Measurements from ENCODE around the gene LMOD3.

The LMOD3 gene

GRCh38 chr3:69144631-69145245, 22.3 kb upstream of the LMOD3 start:
- no peak overlapping the region for H3K27ac ChIP-seq (ENCODE audit: low read length)
- H3K9me3 ChIP-seq (ENCODE audit: control insufficient read depth in 1 of 2, low read length in 2 of 2): no peaks in the 10 kb centered on the region
- no peaks in the 10 kb centered on the region for H3K4me1 ChIP-seq (ENCODE audit: control insufficient read depth in 1 of 2, insufficient read depth in 2 of 2, low read length in 2 of 2)

GRCh38 chr3:69143612-69144011, 21.2 kb upstream of the LMOD3 start:
- H3K4me1 ChIP-seq (ENCODE audit: control insufficient read depth in 1 of 2, insufficient read depth in 2 of 2, low read length in 2 of 2): no peaks in the 10 kb centered on the region
- H3K4me3 ChIP-seq (ENCODE audit: low read depth in 1 of 2, low read length in 2 of 2): no peak overlapping the region
- H3K27me3 ChIP-seq (ENCODE audit: low read depth, low read length): no peaks in the 10 kb centered on the region
- no peaks in the 10 kb centered on the region for H3K9me3 ChIP-seq (ENCODE audit: control insufficient read depth in 1 of 2, low read length in 2 of 2)
- no peak overlapping the region for H3K27ac ChIP-seq (ENCODE audit: low read length)
- no peaks in the 10 kb centered on the region for H3K36me3 ChIP-seq (ENCODE audit: control insufficient read depth in 1 of 2, insufficient read depth in 2 of 2, low read length in 2 of 2)

More at GRCh38 chr3:69144631-69145245, 22.3 kb upstream of the LMOD3 start:
- no peaks in the 10 kb centered on the region for H3K36me3 ChIP-seq (ENCODE audit: control insufficient read depth in 1 of 2, insufficient read depth in 2 of 2, low read length in 2 of 2)
- no peaks in the 10 kb centered on the region for H3K27me3 ChIP-seq (ENCODE audit: low read depth, low read length)
- no peak overlapping the region for H3K4me3 ChIP-seq (ENCODE audit: low read depth in 1 of 2, low read length in 2 of 2)

- no peak overlapping the region for H3K27ac ChIP-seq (ENCODE audit: low read length)
- H3K9me3 ChIP-seq (ENCODE audit: control insufficient read depth in 1 of 2, low read length in 2 of 2): no peaks in the 10 kb centered on the region
- no peak overlapping the region for H3K4me3 ChIP-seq (ENCODE audit: low read depth in 1 of 2, low read length in 2 of 2)
- H3K27me3 ChIP-seq (ENCODE audit: low read depth, low read length): no peaks in the 10 kb centered on the region
- no peaks in the 10 kb centered on the region for H3K36me3 ChIP-seq (ENCODE audit: control insufficient read depth in 1 of 2, insufficient read depth in 2 of 2, low read length in 2 of 2)
- H3K4me1 ChIP-seq (ENCODE audit: control insufficient read depth in 1 of 2, insufficient read depth in 2 of 2, low read length in 2 of 2): no peaks in the 10 kb centered on the region
Observed at GRCh38 chr3:69142797-69143454, 20.5 kb upstream of the LMOD3 start.

- no peaks in the 10 kb centered on the region for H3K9me3 ChIP-seq (ENCODE audit: control insufficient read depth in 1 of 2, low read length in 2 of 2)
Observed at GRCh38 chr3:69142090-69142489, 19.7 kb upstream of the LMOD3 start.

GRCh38 chr3:69141313-69141712, 18.9 kb upstream of the LMOD3 start:
- no peaks in the 10 kb centered on the region for H3K9me3 ChIP-seq (ENCODE audit: control insufficient read depth in 1 of 2, low read length in 2 of 2)
- no peak overlapping the region for H3K4me3 ChIP-seq (ENCODE audit: low read depth in 1 of 2, low read length in 2 of 2)
- no peaks in the 10 kb centered on the region for H3K4me1 ChIP-seq (ENCODE audit: control insufficient read depth in 1 of 2, insufficient read depth in 2 of 2, low read length in 2 of 2)
- H3K36me3 ChIP-seq (ENCODE audit: control insufficient read depth in 1 of 2, insufficient read depth in 2 of 2, low read length in 2 of 2): no peaks in the 10 kb centered on the region
- no peaks in the 10 kb centered on the region for H3K27me3 ChIP-seq (ENCODE audit: low read depth, low read length)
- H3K27ac ChIP-seq (ENCODE audit: low read length): no peak overlapping the region

More at GRCh38 chr3:69142090-69142489, 19.7 kb upstream of the LMOD3 start:
- Histone ChIP-seq H3K27me3 (ENCODE audit: low read depth, low read length) (no peaks in the 10 kb centered on the region), H3K4me1 (ENCODE audit: control insufficient read depth in 1 of 2, insufficient read depth in 2 of 2, low read length in 2 of 2) (no peaks in the 10 kb centered on the region), H3K27ac (ENCODE audit: low read length) (no peak overlapping the region), H3K4me3 (ENCODE audit: low read depth in 1 of 2, low read length in 2 of 2) (no peak overlapping the region), H3K36me3 (ENCODE audit: control insufficient read depth in 1 of 2, insufficient read depth in 2 of 2, low read length in 2 of 2) (no peaks in the 10 kb centered on the region)

- Histone ChIP-seq H3K4me3 (ENCODE audit: low read depth in 1 of 2, low read length in 2 of 2) (no peak overlapping the region), H3K36me3 (ENCODE audit: control insufficient read depth in 1 of 2, insufficient read depth in 2 of 2, low read length in 2 of 2) (no peaks in the 10 kb centered on the region), H3K4me1 (ENCODE audit: control insufficient read depth in 1 of 2, insufficient read depth in 2 of 2, low read length in 2 of 2) (no peaks in the 10 kb centered on the region), H3K27ac (ENCODE audit: low read length) (no peak overlapping the region), H3K9me3 (ENCODE audit: control insufficient read depth in 1 of 2, low read length in 2 of 2) (no peaks in the 10 kb centered on the region), H3K27me3 (ENCODE audit: low read depth, low read length) (no peaks in the 10 kb centered on the region)
Observed at GRCh38 chr3:69137412-69137811, 15.0 kb upstream of the LMOD3 start.

GRCh38 chr3:69137005-69137404, 14.6 kb upstream of the LMOD3 start:
- Histone ChIP-seq H3K4me3 (ENCODE audit: low read depth in 1 of 2, low read length in 2 of 2) (no peak overlapping the region), H3K36me3 (ENCODE audit: control insufficient read depth in 1 of 2, insufficient read depth in 2 of 2, low read length in 2 of 2) (no peaks in the 10 kb centered on the region), H3K27me3 (ENCODE audit: low read depth, low read length) (no peaks in the 10 kb centered on the region), H3K4me1 (ENCODE audit: control insufficient read depth in 1 of 2, insufficient read depth in 2 of 2, low read length in 2 of 2) (no peaks in the 10 kb centered on the region), H3K27ac (ENCODE audit: low read length) (no peak overlapping the region), H3K9me3 (ENCODE audit: control insufficient read depth in 1 of 2, low read length in 2 of 2) (no peaks in the 10 kb centered on the region)

GRCh38 chr3:69130689-69131088, 8.3 kb upstream of the LMOD3 start:
- H3K4me1 ChIP-seq (ENCODE audit: control insufficient read depth in 1 of 2, insufficient read depth in 2 of 2, low read length in 2 of 2): no peaks in the 10 kb centered on the region

GRCh38 chr3:69129531-69129930, 7.1 kb upstream of the LMOD3 start:
- H3K9me3 ChIP-seq (ENCODE audit: control insufficient read depth in 1 of 2, low read length in 2 of 2): no peaks in the 10 kb centered on the region
- H3K4me1 ChIP-seq (ENCODE audit: control insufficient read depth in 1 of 2, insufficient read depth in 2 of 2, low read length in 2 of 2): no peaks in the 10 kb centered on the region
- no peak overlapping the region for H3K27ac ChIP-seq (ENCODE audit: low read length)
- H3K4me3 ChIP-seq (ENCODE audit: low read depth in 1 of 2, low read length in 2 of 2): no peak overlapping the region
- no peaks in the 10 kb centered on the region for H3K36me3 ChIP-seq (ENCODE audit: control insufficient read depth in 1 of 2, insufficient read depth in 2 of 2, low read length in 2 of 2)
- H3K27me3 ChIP-seq (ENCODE audit: low read depth, low read length): no peaks in the 10 kb centered on the region

More at GRCh38 chr3:69130689-69131088, 8.3 kb upstream of the LMOD3 start:
- Histone ChIP-seq H3K4me3 (ENCODE audit: low read depth in 1 of 2, low read length in 2 of 2) (no peak overlapping the region), H3K9me3 (ENCODE audit: control insufficient read depth in 1 of 2, low read length in 2 of 2) (no peaks in the 10 kb centered on the region), H3K27ac (ENCODE audit: low read length) (no peak overlapping the region), H3K27me3 (ENCODE audit: low read depth, low read length) (no peaks in the 10 kb centered on the region), H3K36me3 (ENCODE audit: control insufficient read depth in 1 of 2, insufficient read depth in 2 of 2, low read length in 2 of 2) (no peaks in the 10 kb centered on the region)

- no peaks in the 10 kb centered on the region for H3K27me3 ChIP-seq (ENCODE audit: low read depth, low read length)
- no peak overlapping the region for H3K4me3 ChIP-seq (ENCODE audit: low read depth in 1 of 2, low read length in 2 of 2)
- H3K4me1 ChIP-seq (ENCODE audit: control insufficient read depth in 1 of 2, insufficient read depth in 2 of 2, low read length in 2 of 2): no peaks in the 10 kb centered on the region
- H3K36me3 ChIP-seq (ENCODE audit: control insufficient read depth in 1 of 2, insufficient read depth in 2 of 2, low read length in 2 of 2): no peaks in the 10 kb centered on the region
- H3K27ac ChIP-seq (ENCODE audit: low read length): no peak overlapping the region
- no peaks in the 10 kb centered on the region for H3K9me3 ChIP-seq (ENCODE audit: control insufficient read depth in 1 of 2, low read length in 2 of 2)
Observed at GRCh38 chr3:69128509-69128908, 6.1 kb upstream of the LMOD3 start.

- H3K27ac ChIP-seq (ENCODE audit: low read length): no peak overlapping the region
Observed at GRCh38 chr3:69126999-69127398, 4.6 kb upstream of the LMOD3 start.

GRCh38 chr3:69126216-69126615, 3.8 kb upstream of the LMOD3 start:
- H3K36me3 ChIP-seq (ENCODE audit: control insufficient read depth in 1 of 2, insufficient read depth in 2 of 2, low read length in 2 of 2): no peaks in the 10 kb centered on the region
- peaks cover 0 to 13% of the 10 kb centered on the region in 2 donors for H3K4me1 ChIP-seq (ENCODE audit: control insufficient read depth in 1 of 2, insufficient read depth in 2 of 2, low read length in 2 of 2)
- no peak overlapping the region for H3K27ac ChIP-seq (ENCODE audit: low read length)
- H3K9me3 ChIP-seq (ENCODE audit: control insufficient read depth in 1 of 2, low read length in 2 of 2): no peaks in the 10 kb centered on the region
- H3K27me3 ChIP-seq (ENCODE audit: low read depth, low read length): no peaks in the 10 kb centered on the region
- no peak overlapping the region for H3K4me3 ChIP-seq (ENCODE audit: low read depth in 1 of 2, low read length in 2 of 2)

More at GRCh38 chr3:69126999-69127398, 4.6 kb upstream of the LMOD3 start:
- Histone ChIP-seq H3K9me3 (ENCODE audit: control insufficient read depth in 1 of 2, low read length in 2 of 2) (no peaks in the 10 kb centered on the region), H3K27me3 (ENCODE audit: low read depth, low read length) (no peaks in the 10 kb centered on the region), H3K36me3 (ENCODE audit: control insufficient read depth in 1 of 2, insufficient read depth in 2 of 2, low read length in 2 of 2) (no peaks in the 10 kb centered on the region), H3K4me3 (ENCODE audit: low read depth in 1 of 2, low read length in 2 of 2) (no peak overlapping the region), H3K4me1 (ENCODE audit: control insufficient read depth in 1 of 2, insufficient read depth in 2 of 2, low read length in 2 of 2) (peaks cover 0 to 7% of the 10 kb centered on the region in 2 donors)

Measured in muscle layer of duodenum (tissue), 2 donors.